GM23338 (cell line): ENCODE data around the gene ZNF174. TPM values are rescaled to one million over a fixed set of nuclear protein-coding genes. Genes with fewer than 3 reads are reported as not detected.

Experiments used
- ATAC-seq: fragments of 200-7000 bp; cut with Tn5 transposase; 3 replicates; pipeline ENCODE4 v1.9.1; 2020
- DNase-seq: peaks from one replicate; pipeline ENCODE4 v3.0.0-alpha.2; 2015; ENCODE audit warnings: low spot score
- H2AFZ ChIP-seq: fragments of 200-600 bp; sonication (generic); 2 replicates; pipeline ENCODE4 v1.8.0; 2016; ENCODE audit warnings: antibody characterized with exemption, mild to moderate bottlenecking, moderate library complexity
- H3F3A ChIP-seq: fragments of 200-600 bp; sonication (generic); replicated peaks from 2 replicates; pipeline ENCODE4 v1.8.0; 2017; ENCODE audit warnings: antibody characterized with exemption, mixed run types, low read depth
- H3K27ac ChIP-seq: fragments of 200-600 bp; sonication (generic); 2 replicates; pipeline ENCODE4 v1.6.1; 2016; ENCODE audit warnings: low read depth
- H3K27me3 ChIP-seq: fragments of 200-600 bp; sonication (generic); 2 replicates; pipeline ENCODE4 v1.8.0; 2016; ENCODE audit warnings: mild to moderate bottlenecking, mixed run types, moderate library complexity; ENCODE audit not compliant: insufficient read depth
- H3K36me3 ChIP-seq: fragments of 200-600 bp; sonication (generic); 2 replicates; pipeline ENCODE4 v1.8.0; 2016; ENCODE audit warnings: mild to moderate bottlenecking; ENCODE audit not compliant: insufficient read depth
- H3K4me1 ChIP-seq: fragments of 200-600 bp; sonication (generic); 2 replicates; pipeline ENCODE4 v1.8.0; 2016; ENCODE audit warnings: mild to moderate bottlenecking, moderate library complexity; ENCODE audit not compliant: insufficient read depth
- H3K4me2 ChIP-seq: fragments of 200-600 bp; sonication (generic); 2 replicates; pipeline ENCODE4 v1.7.1; 2017; ENCODE audit warnings: mixed run types
- H3K4me3 ChIP-seq: fragments of 200-600 bp; sonication (generic); 2 replicates; pipeline ENCODE4 v1.6.1; 2016; ENCODE audit warnings: mixed run types
- H3K79me2 ChIP-seq: fragments of 200-600 bp; sonication (generic); replicated peaks from 2 replicates; pipeline ENCODE4 v1.8.0; 2017; ENCODE audit warnings: mild to moderate bottlenecking; ENCODE audit not compliant: insufficient read depth
- H3K9me2 ChIP-seq: fragments of 200-600 bp; sonication (generic); 2 replicates; pipeline ENCODE4 v1.8.0; 2017; ENCODE audit not compliant: insufficient read depth
- H4K20me1 ChIP-seq: fragments of 200-600 bp; sonication (generic); replicated peaks from 2 replicates; pipeline ENCODE4 v1.8.0; 2017; ENCODE audit warnings: mild to moderate bottlenecking; ENCODE audit not compliant: insufficient read depth
- H3K27ac Mint-ChIP-seq: 2 replicates; pipeline ENCODE4 v1.8.0; 2020; ENCODE audit warnings: inconsistent platforms, mild to moderate bottlenecking, moderate library complexity, mixed read lengths
- H3K27me3 Mint-ChIP-seq: 3 replicates; pipeline ENCODE4 v1.8.0; 2022; ENCODE audit warnings: low read depth, mild to moderate bottlenecking, moderate library complexity, mixed read lengths, inconsistent platforms; ENCODE audit not compliant: insufficient read depth, poor library complexity
- H3K36me3 Mint-ChIP-seq: 3 replicates; pipeline ENCODE4 v1.8.0; 2021; ENCODE audit warnings: low read depth, mild to moderate bottlenecking, inconsistent platforms, moderate library complexity, mixed read lengths
- H3K4me1 Mint-ChIP-seq: 3 replicates; pipeline ENCODE4 v1.8.0; 2020; ENCODE audit warnings: mild to moderate bottlenecking, inconsistent platforms, mixed read lengths
- H3K4me3 Mint-ChIP-seq: 3 replicates; pipeline ENCODE4 v1.8.0; 2021; ENCODE audit warnings: moderate library complexity, mild to moderate bottlenecking, inconsistent platforms, mixed read lengths
- H3K9me3 Mint-ChIP-seq: 3 replicates; pipeline ENCODE4 v1.8.0; 2020; ENCODE audit warnings: moderate library complexity, mild to moderate bottlenecking, inconsistent platforms, mixed read lengths
- CREB1 ChIP-seq: fragments of 250-450 bp; sonication (Bioruptor Pico); IDR thresholded peaks from 2 replicates; pipeline ENCODE4 v1.5.0; 2020; ENCODE audit warnings: low read depth, mild to moderate bottlenecking, moderate library complexity
- EZH2 ChIP-seq: fragments of 200-600 bp; sonication (generic); IDR thresholded peaks from one replicate; pipeline ENCODE4 v1.8.0; 2017; ENCODE audit warnings: antibody characterized with exemption, mild to moderate bottlenecking, low read depth; ENCODE audit not compliant: unreplicated experiment
- EZH2phosphoT487 ChIP-seq: fragments of 200-600 bp; sonication (generic); IDR thresholded peaks from one replicate; pipeline ENCODE4 v1.8.1; 2018; ENCODE audit warnings: antibody characterized with exemption; ENCODE audit not compliant: unreplicated experiment
- JUNB ChIP-seq: IDR thresholded peaks from one replicate; pipeline ENCODE4 v1.6.1; 2016; ENCODE audit warnings: antibody characterized with exemption; ENCODE audit not compliant: unreplicated experiment
- NANOG ChIP-seq: IDR thresholded peaks from 2 replicates; pipeline ENCODE4 v1.6.1; 2016; ENCODE audit warnings: antibody characterized with exemption, borderline replicate concordance
- POLR2AphosphoS5 ChIP-seq: IDR thresholded peaks from 2 replicates; pipeline ENCODE4 v1.6.1; 2016; ENCODE audit warnings: antibody characterized with exemption, low read depth
- STAT1 ChIP-seq: IDR thresholded peaks from one replicate; pipeline ENCODE4 v1.6.1; 2016; ENCODE audit warnings: antibody characterized with exemption; ENCODE audit not compliant: unreplicated experiment
- ZNF114 ChIP-seq: fragments of 250-450 bp; sonication (Bioruptor Pico); IDR thresholded peaks from 2 replicates; pipeline ENCODE4 v1.5.0; 2020; ENCODE audit warnings: mild to moderate bottlenecking, moderate library complexity
- ZNF331 ChIP-seq: fragments of 250-450 bp; sonication (Bioruptor Pico); IDR thresholded peaks from 2 replicates; pipeline ENCODE4 v1.5.0; 2020; ENCODE audit warnings: low read depth, mild to moderate bottlenecking, moderate library complexity
- polyA plus RNA-seq: library from polyadenylated mRNA; unstranded; fragments of >200 nt; fragmentation: Nextera tagmentation; extraction: Ambion mirVana; gene quantifications from 2 replicates; pipeline ENCODE4 v1.2.1, GENCODE V29; 2016
- total RNA-seq: library from RNA; depleted of rRNA; stranded (reverse); fragments of >200 nt; shearing (Covaris generic); gene quantifications from 2 replicates; pipeline ENCODE4 v1.2.3, GENCODE V29; 2014
- TF ChIP-seq, protein P1 (sequence below): IDR thresholded peaks from one replicate; pipeline ENCODE4 v1.6.1; 2018; ENCODE audit warnings: antibody characterized with exemption; ENCODE audit not compliant: unreplicated experiment
- TF ChIP-seq, protein P2 (sequence below), 2 experiments: fragments of 200-600 bp in 1 of 2; sonication (generic) in 1 of 2; conservative IDR thresholded peaks; 2 replicates each; pipeline versions ENCODE4 v1.5.1 to v1.6.1; 2016 to 2017; ENCODE audit warnings: antibody characterized with exemption in 2 of 2, low read depth in 2 of 2, mild to moderate bottlenecking in 2 of 2, moderate library complexity in 1 of 2
- TF ChIP-seq, protein P3 (sequence below): IDR thresholded peaks from 2 replicates; pipeline ENCODE4 v1.6.1; 2016; ENCODE audit warnings: antibody characterized with exemption
- TF ChIP-seq, protein P4 (sequence below): fragments of 250-450 bp; sonication (Bioruptor Pico); IDR thresholded peaks from 2 replicates; pipeline ENCODE4 v1.5.0; 2020; ENCODE audit warnings: mild to moderate bottlenecking, moderate library complexity

The ZNF174 gene
- total and polyA plus RNA-seq, 2 experiments from 2014 or later = 9.0 to 13.2 TPM

DNA sequence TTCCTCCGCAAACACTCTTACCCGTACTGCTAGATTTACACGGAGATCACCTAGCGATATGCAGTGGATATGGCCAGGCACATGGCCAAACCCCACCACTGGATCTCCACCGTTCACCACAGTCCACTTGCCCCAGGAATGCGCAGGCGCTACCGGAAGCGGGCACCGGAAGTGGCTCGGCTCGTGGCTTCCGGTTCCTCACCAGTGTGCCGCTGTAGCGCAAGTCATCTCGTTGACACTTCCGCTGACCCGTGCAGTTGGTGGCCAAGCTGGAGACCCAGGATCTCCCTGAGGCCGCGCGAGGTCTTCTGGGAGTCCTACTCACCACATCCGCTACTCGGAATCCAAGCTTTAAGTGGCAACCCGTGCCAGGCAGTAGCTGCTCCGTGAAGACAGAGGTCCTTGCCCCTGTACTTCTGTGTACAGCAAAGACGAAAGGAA, 30.8 kb downstream of the ZNF174 start:
- TF ChIP-seq, protein P1, sequence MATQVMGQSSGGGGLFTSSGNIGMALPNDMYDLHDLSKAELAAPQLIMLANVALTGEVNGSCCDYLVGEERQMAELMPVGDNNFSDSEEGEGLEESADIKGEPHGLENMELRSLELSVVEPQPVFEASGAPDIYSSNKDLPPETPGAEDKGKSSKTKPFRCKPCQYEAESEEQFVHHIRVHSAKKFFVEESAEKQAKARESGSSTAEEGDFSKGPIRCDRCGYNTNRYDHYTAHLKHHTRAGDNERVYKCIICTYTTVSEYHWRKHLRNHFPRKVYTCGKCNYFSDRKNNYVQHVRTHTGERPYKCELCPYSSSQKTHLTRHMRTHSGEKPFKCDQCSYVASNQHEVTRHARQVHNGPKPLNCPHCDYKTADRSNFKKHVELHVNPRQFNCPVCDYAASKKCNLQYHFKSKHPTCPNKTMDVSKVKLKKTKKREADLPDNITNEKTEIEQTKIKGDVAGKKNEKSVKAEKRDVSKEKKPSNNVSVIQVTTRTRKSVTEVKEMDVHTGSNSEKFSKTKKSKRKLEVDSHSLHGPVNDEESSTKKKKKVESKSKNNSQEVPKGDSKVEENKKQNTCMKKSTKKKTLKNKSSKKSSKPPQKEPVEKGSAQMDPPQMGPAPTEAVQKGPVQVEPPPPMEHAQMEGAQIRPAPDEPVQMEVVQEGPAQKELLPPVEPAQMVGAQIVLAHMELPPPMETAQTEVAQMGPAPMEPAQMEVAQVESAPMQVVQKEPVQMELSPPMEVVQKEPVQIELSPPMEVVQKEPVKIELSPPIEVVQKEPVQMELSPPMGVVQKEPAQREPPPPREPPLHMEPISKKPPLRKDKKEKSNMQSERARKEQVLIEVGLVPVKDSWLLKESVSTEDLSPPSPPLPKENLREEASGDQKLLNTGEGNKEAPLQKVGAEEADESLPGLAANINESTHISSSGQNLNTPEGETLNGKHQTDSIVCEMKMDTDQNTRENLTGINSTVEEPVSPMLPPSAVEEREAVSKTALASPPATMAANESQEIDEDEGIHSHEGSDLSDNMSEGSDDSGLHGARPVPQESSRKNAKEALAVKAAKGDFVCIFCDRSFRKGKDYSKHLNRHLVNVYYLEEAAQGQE = no peak
- TF ChIP-seq STAT1 (no peak), JUNB (no peak), EZH2phosphoT487 (no peak), NANOG (no peak), ZNF331 (CRISPR knock-in tag) (no peak), CREB1 (no peak), ZNF114 (CRISPR knock-in tag) (no peak), EZH2 (no peak), POLR2AphosphoS5 (no peak)
- TF ChIP-seq, protein P2, sequence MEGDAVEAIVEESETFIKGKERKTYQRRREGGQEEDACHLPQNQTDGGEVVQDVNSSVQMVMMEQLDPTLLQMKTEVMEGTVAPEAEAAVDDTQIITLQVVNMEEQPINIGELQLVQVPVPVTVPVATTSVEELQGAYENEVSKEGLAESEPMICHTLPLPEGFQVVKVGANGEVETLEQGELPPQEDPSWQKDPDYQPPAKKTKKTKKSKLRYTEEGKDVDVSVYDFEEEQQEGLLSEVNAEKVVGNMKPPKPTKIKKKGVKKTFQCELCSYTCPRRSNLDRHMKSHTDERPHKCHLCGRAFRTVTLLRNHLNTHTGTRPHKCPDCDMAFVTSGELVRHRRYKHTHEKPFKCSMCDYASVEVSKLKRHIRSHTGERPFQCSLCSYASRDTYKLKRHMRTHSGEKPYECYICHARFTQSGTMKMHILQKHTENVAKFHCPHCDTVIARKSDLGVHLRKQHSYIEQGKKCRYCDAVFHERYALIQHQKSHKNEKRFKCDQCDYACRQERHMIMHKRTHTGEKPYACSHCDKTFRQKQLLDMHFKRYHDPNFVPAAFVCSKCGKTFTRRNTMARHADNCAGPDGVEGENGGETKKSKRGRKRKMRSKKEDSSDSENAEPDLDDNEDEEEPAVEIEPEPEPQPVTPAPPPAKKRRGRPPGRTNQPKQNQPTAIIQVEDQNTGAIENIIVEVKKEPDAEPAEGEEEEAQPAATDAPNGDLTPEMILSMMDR (conservative IDR thresholded peaks at IDR 0.05; ENCODE audit: low read depth in 2 of 2) = no peak
- TF ChIP-seq, protein P3, sequence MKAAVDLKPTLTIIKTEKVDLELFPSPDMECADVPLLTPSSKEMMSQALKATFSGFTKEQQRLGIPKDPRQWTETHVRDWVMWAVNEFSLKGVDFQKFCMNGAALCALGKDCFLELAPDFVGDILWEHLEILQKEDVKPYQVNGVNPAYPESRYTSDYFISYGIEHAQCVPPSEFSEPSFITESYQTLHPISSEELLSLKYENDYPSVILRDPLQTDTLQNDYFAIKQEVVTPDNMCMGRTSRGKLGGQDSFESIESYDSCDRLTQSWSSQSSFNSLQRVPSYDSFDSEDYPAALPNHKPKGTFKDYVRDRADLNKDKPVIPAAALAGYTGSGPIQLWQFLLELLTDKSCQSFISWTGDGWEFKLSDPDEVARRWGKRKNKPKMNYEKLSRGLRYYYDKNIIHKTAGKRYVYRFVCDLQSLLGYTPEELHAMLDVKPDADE = no peak
- TF ChIP-seq, protein P4, sequence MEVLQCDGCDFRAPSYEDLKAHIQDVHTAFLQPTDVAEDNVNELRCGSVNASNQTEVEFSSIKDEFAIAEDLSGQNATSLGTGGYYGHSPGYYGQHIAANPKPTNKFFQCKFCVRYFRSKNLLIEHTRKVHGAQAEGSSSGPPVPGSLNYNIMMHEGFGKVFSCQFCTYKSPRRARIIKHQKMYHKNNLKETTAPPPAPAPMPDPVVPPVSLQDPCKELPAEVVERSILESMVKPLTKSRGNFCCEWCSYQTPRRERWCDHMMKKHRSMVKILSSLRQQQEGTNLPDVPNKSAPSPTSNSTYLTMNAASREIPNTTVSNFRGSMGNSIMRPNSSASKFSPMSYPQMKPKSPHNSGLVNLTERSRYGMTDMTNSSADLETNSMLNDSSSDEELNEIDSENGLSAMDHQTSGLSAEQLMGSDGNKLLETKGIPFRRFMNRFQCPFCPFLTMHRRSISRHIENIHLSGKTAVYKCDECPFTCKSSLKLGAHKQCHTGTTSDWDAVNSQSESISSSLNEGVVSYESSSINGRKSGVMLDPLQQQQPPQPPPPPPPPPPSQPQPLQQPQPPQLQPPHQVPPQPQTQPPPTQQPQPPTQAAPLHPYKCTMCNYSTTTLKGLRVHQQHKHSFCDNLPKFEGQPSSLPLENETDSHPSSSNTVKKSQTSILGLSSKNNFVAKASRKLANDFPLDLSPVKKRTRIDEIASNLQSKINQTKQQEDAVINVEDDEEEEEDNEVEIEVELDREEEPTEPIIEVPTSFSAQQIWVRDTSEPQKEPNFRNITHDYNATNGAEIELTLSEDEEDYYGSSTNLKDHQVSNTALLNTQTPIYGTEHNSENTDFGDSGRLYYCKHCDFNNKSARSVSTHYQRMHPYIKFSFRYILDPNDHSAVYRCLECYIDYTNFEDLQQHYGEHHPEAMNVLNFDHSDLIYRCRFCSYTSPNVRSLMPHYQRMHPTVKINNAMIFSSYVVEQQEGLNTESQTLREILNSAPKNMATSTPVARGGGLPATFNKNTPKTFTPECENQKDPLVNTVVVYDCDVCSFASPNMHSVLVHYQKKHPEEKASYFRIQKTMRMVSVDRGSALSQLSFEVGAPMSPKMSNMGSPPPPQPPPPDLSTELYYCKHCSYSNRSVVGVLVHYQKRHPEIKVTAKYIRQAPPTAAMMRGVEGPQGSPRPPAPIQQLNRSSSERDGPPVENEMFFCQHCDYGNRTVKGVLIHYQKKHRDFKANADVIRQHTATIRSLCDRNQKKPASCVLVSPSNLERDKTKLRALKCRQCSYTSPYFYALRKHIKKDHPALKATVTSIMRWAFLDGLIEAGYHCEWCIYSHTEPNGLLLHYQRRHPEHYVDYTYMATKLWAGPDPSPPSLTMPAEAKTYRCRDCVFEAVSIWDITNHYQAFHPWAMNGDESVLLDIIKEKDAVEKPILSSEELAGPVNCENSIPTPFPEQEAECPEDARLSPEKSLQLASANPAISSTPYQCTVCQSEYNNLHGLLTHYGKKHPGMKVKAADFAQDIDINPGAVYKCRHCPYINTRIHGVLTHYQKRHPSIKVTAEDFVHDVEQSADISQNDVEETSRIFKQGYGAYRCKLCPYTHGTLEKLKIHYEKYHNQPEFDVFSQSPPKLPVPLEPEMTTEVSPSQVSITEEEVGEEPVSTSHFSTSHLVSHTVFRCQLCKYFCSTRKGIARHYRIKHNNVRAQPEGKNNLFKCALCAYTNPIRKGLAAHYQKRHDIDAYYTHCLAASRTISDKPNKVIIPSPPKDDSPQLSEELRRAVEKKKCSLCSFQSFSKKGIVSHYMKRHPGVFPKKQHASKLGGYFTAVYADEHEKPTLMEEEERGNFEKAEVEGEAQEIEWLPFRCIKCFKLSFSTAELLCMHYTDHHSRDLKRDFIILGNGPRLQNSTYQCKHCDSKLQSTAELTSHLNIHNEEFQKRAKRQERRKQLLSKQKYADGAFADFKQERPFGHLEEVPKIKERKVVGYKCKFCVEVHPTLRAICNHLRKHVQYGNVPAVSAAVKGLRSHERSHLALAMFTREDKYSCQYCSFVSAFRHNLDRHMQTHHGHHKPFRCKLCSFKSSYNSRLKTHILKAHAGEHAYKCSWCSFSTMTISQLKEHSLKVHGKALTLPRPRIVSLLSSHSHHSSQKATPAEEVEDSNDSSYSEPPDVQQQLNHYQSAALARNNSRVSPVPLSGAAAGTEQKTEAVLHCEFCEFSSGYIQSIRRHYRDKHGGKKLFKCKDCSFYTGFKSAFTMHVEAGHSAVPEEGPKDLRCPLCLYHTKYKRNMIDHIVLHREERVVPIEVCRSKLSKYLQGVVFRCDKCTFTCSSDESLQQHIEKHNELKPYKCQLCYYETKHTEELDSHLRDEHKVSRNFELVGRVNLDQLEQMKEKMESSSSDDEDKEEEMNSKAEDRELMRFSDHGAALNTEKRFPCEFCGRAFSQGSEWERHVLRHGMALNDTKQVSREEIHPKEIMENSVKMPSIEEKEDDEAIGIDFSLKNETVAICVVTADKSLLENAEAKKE (CRISPR knock-in tag) = no peak
- no peak overlapping the region for H2AFZ ChIP-seq
- ATAC-seq = no peak

More for the DNA sequence above, 30.8 kb downstream of the ZNF174 start:
- H3K27ac Mint-ChIP-seq = no peak overlapping the region
- Histone ChIP-seq H3K4me1 (no peaks in the 10 kb centered on the region), H3K79me2 (no peaks in the 10 kb centered on the region), H3K9me2 (no peaks in the 10 kb centered on the region), H4K20me1 (peaks cover 7% of the 10 kb centered on the region), H3K36me3 (no peaks in the 10 kb centered on the region), H3K4me3 (no peak overlapping the region), H3K27ac (no peak overlapping the region), H3K27me3 (no peaks in the 10 kb centered on the region), H3K4me2 (no peak overlapping the region), H3F3A (no peaks in the 10 kb centered on the region)
- no peaks in the 10 kb centered on the region for H3K27me3 Mint-ChIP-seq
- H3K4me1 Mint-ChIP-seq = no peaks in the 10 kb centered on the region
- H3K36me3 Mint-ChIP-seq = peaks cover 5% of the 10 kb centered on the region; the same call in 2 of the 3 replicates
- no peak for DNase-seq
- no peaks in the 10 kb centered on the region; the same call in 2 of the 3 replicates for H3K9me3 Mint-ChIP-seq
- H3K4me3 Mint-ChIP-seq = no peak overlapping the region
